Measurements from ENCODE around the gene P2RY2. TPM values are rescaled to one million over a fixed set of nuclear protein-coding genes. Genes with fewer than 3 reads are reported as not detected.

The P2RY2 gene
- total RNA-seq, 1 experiment from 2014 or later = 0.26 TPM

DNA sequence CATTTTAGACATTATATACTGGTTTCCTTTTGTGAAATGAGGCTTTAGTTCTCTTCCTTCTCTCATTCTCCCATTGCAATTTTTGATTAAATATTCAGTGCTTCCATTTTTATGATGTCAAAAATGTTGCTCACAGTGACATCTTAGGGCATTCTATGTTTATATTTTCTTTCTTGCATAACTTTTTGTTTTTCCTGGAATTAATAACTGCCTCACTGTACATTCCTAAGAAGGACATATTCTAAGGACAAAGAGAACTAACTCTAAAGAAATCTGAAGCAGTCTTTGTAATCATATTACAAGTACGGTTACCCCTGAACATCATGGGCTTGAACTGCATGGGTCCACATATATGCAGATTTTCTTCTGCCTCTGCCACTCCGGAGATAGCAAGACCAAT lies 28.2 kb downstream of the P2RY2 start:
- H4K91ac ChIP-seq (ENCODE audit: insufficient read length, low read depth, low read length) = no peak overlapping the region
- H3K56ac ChIP-seq (ENCODE audit: insufficient read length, low read depth, low read length) = no peak overlapping the region
- no peaks in the 10 kb centered on the region for H4K20me1 ChIP-seq (ENCODE audit: control insufficient read depth, insufficient read depth, insufficient read length)
- Mint-ChIP-seq H3K27ac (no peak overlapping the region), H3K4me3 (no peak overlapping the region), H3K27me3 (ENCODE audit: low read depth) (peaks cover 4% of the 10 kb centered on the region; the same call in 1 of the 2 replicates), H3K4me1 (peaks cover 29 to 30% of the 10 kb centered on the region in 2 experiments), H3K9me3 (no peaks in the 10 kb centered on the region; a peak in 1 of 5 replicates), H3K36me3 (ENCODE audit: insufficient read depth in 1 of 3, low read depth in 3 of 3) (no peaks in the 10 kb centered on the region; a peak in 1 of 7 replicates)
- no peak overlapping the region for H2BK12ac ChIP-seq (ENCODE audit: insufficient read length, low read depth, low read length)
- H3K18ac ChIP-seq (ENCODE audit: insufficient read length, low read depth, low read length) = no peak overlapping the region
- H3K14ac ChIP-seq (ENCODE audit: insufficient read depth, low read length) = no peak overlapping the region
- TF ChIP-seq CTCF (conservative IDR thresholded peaks at IDR 0.05) = no peak
- DNase-seq = peak; percentile 0
- no peak overlapping the region for H2BK5ac ChIP-seq (ENCODE audit: insufficient read length, low read length)
- H2AK5ac ChIP-seq (ENCODE audit: insufficient read length, low read length) = no peak overlapping the region
- H3T11ph ChIP-seq (ENCODE audit: low read length) = no peak overlapping the region
- no peaks in the 10 kb centered on the region for H3K23me2 ChIP-seq (ENCODE audit: insufficient read length, low read depth, low read length, poor library complexity, severe bottlenecking)
- no peak overlapping the region for H3K27ac ChIP-seq (ENCODE audit: insufficient read length, low read depth, low read length)
- H3K4me1 ChIP-seq (ENCODE audit: insufficient read depth, low read length) = peaks cover 4% of the 10 kb centered on the region; the same call in 1 of the 2 replicates
- no peak overlapping the region for H2AFZ ChIP-seq (ENCODE audit: low read length)
- no peak overlapping the region for H3K9ac ChIP-seq (ENCODE audit: extremely low read depth, insufficient read length, low read length)
- H3K79me2 ChIP-seq (ENCODE audit: insufficient read depth, low read length) = no peaks in the 10 kb centered on the region
- no peak overlapping the region for H3K4ac ChIP-seq (ENCODE audit: low read depth, low read length)
- H3K23ac ChIP-seq (ENCODE audit: insufficient read length, low read depth, low read length) = no peak overlapping the region
- H3K79me1 ChIP-seq (ENCODE audit: insufficient read depth, low read depth, low read length, poor library complexity, severe bottlenecking) = no peaks in the 10 kb centered on the region
- H3K27me3 ChIP-seq (ENCODE audit: insufficient read depth, low read length) = no peaks in the 10 kb centered on the region
- H3K9me3 ChIP-seq (ENCODE audit: control insufficient read depth, low read depth, low read length) = no peaks in the 10 kb centered on the region
- H4K5ac ChIP-seq (ENCODE audit: insufficient read length, low read depth, low read length) = no peak overlapping the region
- H3K4me2 ChIP-seq (ENCODE audit: insufficient read depth, insufficient read length, low read length) = no peak overlapping the region
- H2BK120ac ChIP-seq (ENCODE audit: low read depth, low read length, poor library complexity, severe bottlenecking) = no peak overlapping the region
- no peak overlapping the region for H2BK15ac ChIP-seq (ENCODE audit: low read depth, low read length)
- WGBS (ENCODE audit: extremely low coverage, insufficient read length, low lambda C conversion rate) = no CpG with 5 or more reads among the region's 2 CpGs
- H2BK20ac ChIP-seq (ENCODE audit: low read depth, low read length, poor library complexity, severe bottlenecking) = no peak overlapping the region
- H4K8ac ChIP-seq (replicated peaks; ENCODE audit: insufficient read length, low read depth, low read length) = no peak overlapping the region
